ENCODE measurements around the gene DCTN3. TPM values are rescaled to one million over a fixed set of nuclear protein-coding genes. Genes with fewer than 3 reads are reported as not detected.
A peak's percentile ranks its signal among the peaks of the same experiment; 100 is the strongest.

The DCTN3 gene
- polyA plus RNA-seq, 3 donors: 120 to 174 (median 143) TPM

DNA sequence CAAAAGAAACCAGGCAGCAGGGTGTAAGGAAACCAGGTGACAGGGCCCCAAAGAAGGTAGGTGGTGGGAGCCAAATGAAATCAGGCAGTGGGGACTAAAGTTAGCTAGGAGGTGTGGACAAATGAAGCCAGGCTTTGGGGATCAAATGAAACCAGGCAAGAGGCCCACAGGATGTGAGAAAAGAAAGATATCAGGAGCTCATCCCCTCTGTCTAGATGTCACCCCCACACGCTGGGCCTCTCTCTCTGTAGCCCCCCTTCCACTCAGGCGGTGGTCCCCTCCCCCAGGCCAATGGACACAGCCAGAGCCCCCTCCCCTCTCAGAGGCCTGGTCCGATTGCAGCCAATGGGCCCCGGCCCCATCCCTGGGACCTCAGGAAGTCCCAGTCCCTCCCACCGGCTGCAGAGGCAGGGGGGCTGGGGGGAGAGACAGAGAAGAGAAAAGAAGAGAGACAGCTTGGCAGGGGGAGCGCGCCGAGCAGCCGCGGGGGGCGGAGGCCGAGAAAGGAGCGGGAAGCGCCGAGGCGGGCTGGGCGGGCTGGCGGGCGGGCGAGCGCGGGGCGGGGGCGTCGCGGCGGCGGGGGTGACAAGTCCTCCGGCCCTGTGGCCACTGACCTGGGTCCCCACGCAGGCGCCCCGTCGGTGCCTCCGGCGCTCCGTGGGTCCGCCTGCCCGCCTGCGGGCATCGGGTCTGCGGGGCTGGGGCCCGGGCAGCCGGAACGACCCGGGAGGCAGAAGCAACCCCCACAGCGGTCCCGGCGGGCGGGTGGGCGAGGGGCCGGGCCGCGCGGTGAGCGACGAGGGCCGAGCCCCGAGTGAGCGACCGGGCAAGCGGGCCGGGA lies 42.7 kb downstream of the DCTN3 start:
- Mint-ChIP-seq H3K9me3 (peaks cover 0 to 7% (median 2%) of the 10 kb centered on the region in 7 donors), H3K27me3 (ENCODE audit: low read depth in 3 of 3) (peaks cover 62 to 73% (median 62%) of the 10 kb centered on the region in 3 donors), H3K36me3 (peaks cover 0 to 1% of the 10 kb centered on the region in 2 donors), H3K4me3 (peak overlapping the region; percentile 39 to 83), H3K27ac (no peak overlapping the region), H3K4me1 (peaks cover 2% of the 10 kb centered on the region)
- Histone ChIP-seq H3K36me3 (replicated peaks in 1 of 2; ENCODE audit: control insufficient read depth in 1 of 2, insufficient read depth in 2 of 2, low read length in 2 of 2) (no peaks in the 10 kb centered on the region), H3K27ac (ENCODE audit: low read depth in 1 of 2, low read length in 2 of 2) (no peak overlapping the region), H3K4me1 (ENCODE audit: control insufficient read depth in 1 of 2, insufficient read depth in 2 of 2, low read length in 2 of 2) (no peaks in the 10 kb centered on the region), H3K9me3 (replicated peaks in 1 of 2; ENCODE audit: control insufficient read depth in 1 of 2, insufficient read depth in 1 of 2, low read length in 2 of 2) (peaks cover 0 to 24% of the 10 kb centered on the region in 2 donors), H2AFZ (ENCODE audit: insufficient read depth, low read depth, low read length, poor library complexity, severe bottlenecking) (no peak overlapping the region), H3K79me2 (ENCODE audit: insufficient read depth, low read length) (no peaks in the 10 kb centered on the region), H3K9ac (ENCODE audit: insufficient read depth, low read length, poor library complexity, severe bottlenecking) (no peak overlapping the region), H3K4me3 (replicated peaks in 1 of 3; ENCODE audit: low read depth in 2 of 3, low read length in 3 of 3) (no peak overlapping the region), H3K4me2 (replicated peaks; ENCODE audit: extremely low read depth, low read length, poor library complexity, severe bottlenecking) (no peak overlapping the region), H4K20me1 (ENCODE audit: insufficient read depth, low read length) (no peaks in the 10 kb centered on the region), H3K27me3 (ENCODE audit: control insufficient read depth in 2 of 2, insufficient read depth in 2 of 2, low read length in 2 of 2) (peaks cover 30 to 65% of the 10 kb centered on the region in 2 donors)
- 1% methylated on average over 59 of the region's 62 CpGs for WGBS (ENCODE audit: insufficient coverage)
- DNase-seq: no peak
- intact Hi-C loops (cut with micrococcal nuclease): no loop called here
- no peak for TF ChIP-seq CTCF (IDR thresholded peaks at IDR 0.05)

DNA sequence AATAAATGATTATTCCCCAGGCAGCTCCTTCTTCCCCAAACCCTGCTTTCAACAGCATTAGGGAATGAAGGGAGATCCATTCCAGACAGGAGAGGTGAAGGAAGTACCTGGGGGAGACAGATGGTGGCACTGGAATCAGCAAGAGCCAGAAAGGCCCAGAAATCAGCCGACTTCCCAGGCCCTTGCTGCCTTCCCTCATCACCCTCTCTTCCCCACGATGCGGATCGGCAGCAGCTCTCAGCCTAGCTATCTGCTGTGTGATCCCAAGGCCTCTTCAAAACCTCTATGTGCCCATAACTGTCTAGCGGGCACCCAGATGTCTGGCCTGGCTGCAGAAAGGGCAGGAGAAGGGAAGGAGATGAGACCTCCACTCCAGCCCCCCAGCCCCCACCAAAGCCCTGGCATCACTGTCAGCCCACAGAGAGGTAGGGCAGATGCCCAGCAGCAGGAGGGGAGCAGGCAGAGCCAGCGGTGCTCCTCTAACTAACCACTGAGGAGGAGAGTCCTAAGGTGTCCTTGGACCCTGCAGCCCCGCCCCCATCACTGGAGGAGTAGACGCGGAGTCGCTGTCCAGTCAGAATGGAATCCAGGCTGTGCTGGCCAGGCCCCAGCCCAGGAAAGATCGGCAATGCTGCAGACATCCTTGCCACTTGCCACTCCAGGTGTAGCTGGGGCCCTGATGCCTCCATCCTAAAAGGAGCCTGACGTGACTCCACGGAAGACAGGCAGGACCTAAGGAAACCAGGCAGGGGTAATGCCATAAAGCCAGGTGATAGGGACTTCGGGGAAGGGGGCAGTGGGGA lies 43.5 kb downstream of the DCTN3 start:
- peaks cover 30 to 62% of the 10 kb centered on the region in 2 donors for H3K27me3 ChIP-seq (ENCODE audit: control insufficient read depth in 2 of 2, insufficient read depth in 2 of 2, low read length in 2 of 2)
- 69% methylated on average over 9 of the region's 14 CpGs for WGBS (ENCODE audit: insufficient coverage)

More for the DNA sequence above, 43.5 kb downstream of the DCTN3 start:
- Histone ChIP-seq H3K36me3 (replicated peaks in 1 of 2; ENCODE audit: control insufficient read depth in 1 of 2, insufficient read depth in 2 of 2, low read length in 2 of 2) (no peaks in the 10 kb centered on the region), H2AFZ (ENCODE audit: insufficient read depth, low read depth, low read length, poor library complexity, severe bottlenecking) (no peak overlapping the region), H4K20me1 (ENCODE audit: insufficient read depth, low read length) (no peaks in the 10 kb centered on the region), H3K79me2 (ENCODE audit: insufficient read depth, low read length) (no peaks in the 10 kb centered on the region), H3K27ac (ENCODE audit: low read depth in 1 of 2, low read length in 2 of 2) (no peak overlapping the region), H3K4me1 (ENCODE audit: control insufficient read depth in 1 of 2, insufficient read depth in 2 of 2, low read length in 2 of 2) (no peaks in the 10 kb centered on the region), H3K4me2 (replicated peaks; ENCODE audit: extremely low read depth, low read length, poor library complexity, severe bottlenecking) (no peak overlapping the region), H3K9me3 (replicated peaks in 1 of 2; ENCODE audit: control insufficient read depth in 1 of 2, insufficient read depth in 1 of 2, low read length in 2 of 2) (peaks cover 0 to 24% of the 10 kb centered on the region in 2 donors), H3K4me3 (replicated peaks in 1 of 3; ENCODE audit: low read depth in 2 of 3, low read length in 3 of 3) (no peak overlapping the region), H3K9ac (ENCODE audit: insufficient read depth, low read length, poor library complexity, severe bottlenecking) (no peak overlapping the region)
- intact Hi-C loops (cut with micrococcal nuclease): no loop called here
- no peak for TF ChIP-seq CTCF (IDR thresholded peaks at IDR 0.05)
- Mint-ChIP-seq H3K4me3 (peak overlapping the region in 1 of 2 donors; percentile 83), H3K9me3 (peaks cover 0 to 6% (median 2%) of the 10 kb centered on the region in 7 donors), H3K27ac (no peak overlapping the region), H3K4me1 (peaks cover 2% of the 10 kb centered on the region), H3K36me3 (peaks cover 0 to 1% of the 10 kb centered on the region in 2 donors), H3K27me3 (ENCODE audit: low read depth in 3 of 3) (peaks cover 56 to 68% (median 61%) of the 10 kb centered on the region in 3 donors)
- no peak for DNase-seq

Data from CD14-positive monocyte (primary cell).